VCaP (cell line): ENCODE results near the gene HYAL1.

Experiments used
- H3K27ac ChIP-seq: fragments of 450-650 bp; 2 replicates; pipeline ENCODE4 v1.5.1; 2017
- CTCF ChIP-seq: fragments of 450-650 bp; conservative IDR thresholded peaks from 2 replicates; pipeline ENCODE4 v1.5.1; 2017; ENCODE audit warnings: mild to moderate bottlenecking, moderate library complexity

The HYAL1 gene

GRCh38 chr3:50258029-50258680 is 45.2 kb downstream of the HYAL1 start:
- no peak overlapping the region; the same call in 1 of the 2 replicates for H3K27ac ChIP-seq
- no peak for TF ChIP-seq CTCF

GRCh38 chr3:50256978-50257890 is 46.1 kb downstream of the HYAL1 start:
- H3K27ac ChIP-seq, result no peak overlapping the region
- peak; percentile 75 for TF ChIP-seq CTCF

GRCh38 chr3:50255251-50255615 is 48.1 kb downstream of the HYAL1 start:
- no peak overlapping the region for H3K27ac ChIP-seq
- no peak for TF ChIP-seq CTCF

GRCh38 chr3:50254577-50255250 is 48.7 kb downstream of the HYAL1 start:
- no peak for TF ChIP-seq CTCF
- H3K27ac ChIP-seq, result no peak overlapping the region

- TF ChIP-seq CTCF, result no peak
- no peak overlapping the region for H3K27ac ChIP-seq
Measured at GRCh38 chr3:50251220-50251619, 52.2 kb downstream of the HYAL1 start.

- H3K27ac ChIP-seq, result no peak overlapping the region
- TF ChIP-seq CTCF, result no peak
Measured at GRCh38 chr3:50250514-50250913, 52.9 kb downstream of the HYAL1 start.
